GM12801 (cell line): ENCODE results near the gene CARM1.

Experiments
- CTCF ChIP-seq: IDR thresholded peaks from one replicate; pipeline ENCODE4 v1.5.1; 2011; ENCODE audit warnings: control low read depth; ENCODE audit not compliant: insufficient read length; ENCODE audit errors: extremely low read depth

The CARM1 gene

DNA sequence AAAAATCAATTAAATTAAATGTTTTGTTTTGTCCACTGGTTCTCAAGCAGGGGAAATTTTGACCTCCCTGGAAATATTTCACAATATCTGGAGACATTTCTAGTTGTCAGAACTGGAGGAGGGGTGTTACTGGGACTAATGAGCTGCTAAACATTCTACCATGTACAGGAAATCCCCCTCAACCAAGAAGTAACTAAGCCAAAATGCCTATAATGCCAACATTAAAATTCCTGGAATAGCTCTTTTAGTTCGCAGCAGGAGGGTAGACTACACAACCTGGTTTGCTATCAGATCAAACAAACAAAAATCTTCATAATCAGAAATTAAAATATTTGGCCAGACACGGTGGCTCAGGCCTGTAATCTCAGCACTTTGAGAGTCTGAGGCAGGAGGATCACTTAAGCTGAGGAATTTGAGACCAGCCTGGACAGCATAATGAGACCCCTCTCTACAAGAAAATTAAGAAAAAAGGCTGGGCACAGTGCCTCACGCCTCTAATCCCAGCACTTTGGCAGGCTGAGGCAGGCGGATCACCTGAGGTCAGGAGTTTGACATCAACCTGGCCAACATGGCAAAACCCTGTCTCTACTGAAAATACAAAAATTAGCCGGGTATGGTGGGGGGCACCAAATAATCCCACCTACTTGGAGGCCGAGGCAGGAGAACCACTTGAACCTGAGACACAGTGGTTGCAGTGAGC is 75.8 kb downstream of the CARM1 start:
- TF ChIP-seq CTCF, result no peak

DNA sequence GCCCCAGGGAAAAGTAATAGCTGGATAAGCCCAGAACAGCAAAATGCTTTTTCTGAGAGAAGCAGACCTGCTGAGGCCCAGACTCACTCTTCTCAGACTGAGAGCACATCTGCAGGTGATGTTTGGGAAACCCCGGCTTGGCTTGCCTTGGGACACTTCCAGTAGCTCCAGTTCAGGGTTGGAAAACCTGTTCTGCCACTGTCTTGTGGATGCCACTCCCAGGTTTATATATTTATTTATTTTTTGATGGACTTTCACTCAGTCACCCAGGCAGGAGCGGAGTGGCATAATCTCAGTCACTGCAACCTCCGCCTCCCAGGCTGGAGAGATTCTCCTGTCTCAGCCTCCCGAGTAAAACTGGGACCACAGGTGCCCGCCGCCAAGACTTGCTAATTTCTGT is 81.5 kb downstream of the CARM1 start:
- no peak for TF ChIP-seq CTCF

GRCh38 chr19:10960314-10961072 is 89.1 kb downstream of the CARM1 start, which contains the start of gene SMARCA4:
Gene SMARCA4 (plus strand): TSS chr19:10961030. CDS start chr19:10984152, 23,122 bp downstream.
- no peak for TF ChIP-seq CTCF

GRCh38 chr19:10961073-10961860 is 89.9 kb downstream of the CARM1 start:
- no peak for TF ChIP-seq CTCF

DNA sequence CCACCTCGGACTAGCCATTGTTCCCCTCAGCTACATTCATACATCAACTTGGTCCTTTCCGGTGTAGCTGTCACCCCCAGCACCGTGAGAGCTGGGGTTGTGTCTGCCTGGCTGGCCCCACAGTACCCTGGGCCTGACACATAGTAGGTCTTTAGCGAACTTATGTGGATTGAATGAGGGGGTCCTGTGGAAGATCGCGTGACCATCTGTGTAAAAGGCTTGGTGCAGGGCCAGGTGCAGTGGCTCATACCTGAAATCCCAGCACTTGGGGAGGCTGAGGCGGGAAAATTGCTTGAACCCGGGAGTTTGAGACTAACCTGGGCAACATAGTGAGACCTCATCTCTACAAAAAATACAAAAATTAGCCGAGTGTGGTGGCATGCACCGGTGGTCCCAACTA is 91.5 kb downstream of the CARM1 start:
- no peak for TF ChIP-seq CTCF

- TF ChIP-seq CTCF, result no peak
Measured at GRCh38 chr19:10963865-10964264, 92.5 kb downstream of the CARM1 start.

- TF ChIP-seq CTCF, result no peak
Measured at GRCh38 chr19:10964903-10965302, 93.5 kb downstream of the CARM1 start.
